ENCODE data around the gene ZFPM1. TPM values are rescaled to one million over a fixed set of nuclear protein-coding genes. Genes with fewer than 3 reads are reported as not detected.

The ZFPM1 gene
- total and polyA plus RNA-seq, 7 donors, result 0.43 to 2.9 (median 2.3) TPM

DNA sequence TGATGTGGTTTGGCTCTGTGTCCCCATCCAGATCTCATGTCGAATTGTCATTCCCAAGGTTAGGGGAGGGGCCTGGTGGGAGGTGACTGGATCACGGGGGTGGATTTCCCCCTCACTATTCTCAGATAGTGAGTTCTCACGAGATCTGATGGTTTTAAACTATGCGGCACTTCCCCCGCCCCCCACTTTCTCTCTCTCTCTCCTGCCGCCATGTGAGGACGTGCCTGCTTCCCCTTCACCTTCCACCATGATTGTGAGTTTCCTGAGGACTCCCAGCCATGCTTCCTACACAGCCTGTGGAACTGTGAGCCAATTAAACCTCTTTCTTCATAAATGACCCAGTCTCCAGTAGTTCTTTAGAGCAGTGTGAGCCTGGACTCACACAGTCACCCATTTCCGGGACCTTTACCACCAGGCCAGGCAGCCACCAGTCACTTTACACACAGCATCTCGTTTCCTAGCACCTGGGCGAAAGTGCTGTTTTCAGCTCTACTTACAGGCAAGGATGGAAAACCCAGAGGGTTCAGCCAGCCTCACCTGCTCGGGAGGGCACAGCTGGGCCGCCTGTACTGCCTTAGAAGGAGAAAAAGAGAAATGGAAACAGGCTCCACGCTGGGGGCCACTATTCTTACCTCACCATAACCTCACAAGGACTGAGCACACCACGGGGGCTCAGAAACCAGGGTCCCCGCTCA lies 103.4 kb downstream of the ZFPM1 start:
- intact Hi-C loops (cut with DNase I), result no loop called here
- DNase-seq (no peak), ATAC-seq (no peak)
- H3K36me3 ChIP-seq (ENCODE audit: insufficient read depth in 1 of 2, low read depth in 1 of 2), result no peaks in the 10 kb centered on the region
- H3K27ac ChIP-seq, result no peak overlapping the region
- WGBS, 3 donors, result 70 to 79% (median 77%) methylated on average over 12 to 15 of the region's 15 CpGs
- TF ChIP-seq, protein P1, sequence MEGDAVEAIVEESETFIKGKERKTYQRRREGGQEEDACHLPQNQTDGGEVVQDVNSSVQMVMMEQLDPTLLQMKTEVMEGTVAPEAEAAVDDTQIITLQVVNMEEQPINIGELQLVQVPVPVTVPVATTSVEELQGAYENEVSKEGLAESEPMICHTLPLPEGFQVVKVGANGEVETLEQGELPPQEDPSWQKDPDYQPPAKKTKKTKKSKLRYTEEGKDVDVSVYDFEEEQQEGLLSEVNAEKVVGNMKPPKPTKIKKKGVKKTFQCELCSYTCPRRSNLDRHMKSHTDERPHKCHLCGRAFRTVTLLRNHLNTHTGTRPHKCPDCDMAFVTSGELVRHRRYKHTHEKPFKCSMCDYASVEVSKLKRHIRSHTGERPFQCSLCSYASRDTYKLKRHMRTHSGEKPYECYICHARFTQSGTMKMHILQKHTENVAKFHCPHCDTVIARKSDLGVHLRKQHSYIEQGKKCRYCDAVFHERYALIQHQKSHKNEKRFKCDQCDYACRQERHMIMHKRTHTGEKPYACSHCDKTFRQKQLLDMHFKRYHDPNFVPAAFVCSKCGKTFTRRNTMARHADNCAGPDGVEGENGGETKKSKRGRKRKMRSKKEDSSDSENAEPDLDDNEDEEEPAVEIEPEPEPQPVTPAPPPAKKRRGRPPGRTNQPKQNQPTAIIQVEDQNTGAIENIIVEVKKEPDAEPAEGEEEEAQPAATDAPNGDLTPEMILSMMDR (IDR thresholded peaks at IDR 0.05), result no peak
- peaks cover 5% of the 10 kb centered on the region for H3K4me1 ChIP-seq
- H3K4me3 ChIP-seq, result no peak overlapping the region
- no peaks in the 10 kb centered on the region for H3K9me3 ChIP-seq
- H3K27me3 ChIP-seq (ENCODE audit: insufficient read depth in 3 of 3, low read length in 2 of 3), result peaks cover 0 to 28% (median 8%) of the 10 kb centered on the region in 3 donors

DNA sequence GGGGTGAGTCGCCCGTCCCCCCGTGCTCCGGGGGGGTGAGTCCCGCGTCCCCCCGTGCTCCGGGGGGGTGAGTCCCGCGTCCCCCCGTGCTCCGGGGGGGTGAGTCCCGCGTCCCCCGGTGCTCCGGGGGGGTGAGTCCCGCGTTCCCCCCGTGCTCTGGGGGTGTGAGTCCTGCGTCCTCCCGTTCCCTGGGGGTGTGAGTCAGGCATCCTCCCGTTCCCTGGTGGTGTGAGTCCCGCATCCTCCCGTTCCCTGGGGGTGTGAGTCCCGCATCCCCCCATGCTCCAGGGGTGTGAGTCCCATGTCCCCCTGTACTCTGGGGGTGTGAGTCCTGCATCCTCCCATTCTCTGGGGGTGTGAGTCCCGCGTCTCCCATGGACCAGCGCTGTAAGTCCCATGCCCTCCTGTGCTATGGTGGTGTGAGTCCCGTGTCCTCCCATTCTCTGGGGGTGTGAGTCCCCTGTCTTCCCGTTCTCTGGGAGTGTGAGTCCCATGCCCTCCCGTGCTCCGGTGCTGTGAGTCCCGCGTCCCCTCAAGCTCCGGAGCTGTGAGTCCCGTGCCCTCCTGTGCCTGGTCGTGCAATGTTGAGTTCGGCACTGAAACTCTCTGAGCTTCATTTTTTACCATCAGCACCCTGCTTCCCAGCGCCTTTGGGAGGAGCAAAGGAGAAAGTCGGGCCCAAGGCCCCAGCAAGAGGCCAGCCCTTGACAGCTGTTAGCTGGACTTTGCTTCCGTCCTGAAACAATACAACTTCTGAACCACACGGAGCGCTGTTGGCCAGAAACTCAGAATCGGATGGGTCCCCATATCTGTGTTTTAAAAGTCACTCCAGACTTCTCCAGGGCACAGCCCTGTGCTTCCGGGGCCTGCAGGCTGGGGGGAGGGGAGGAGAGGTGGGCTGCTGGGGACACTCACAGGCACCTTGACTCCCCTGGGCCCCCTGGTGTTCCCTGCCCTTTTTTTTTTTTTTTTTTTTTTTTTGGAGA lies 105.7 kb downstream of the ZFPM1 start:
- Histone ChIP-seq H3K27me3 (ENCODE audit: insufficient read depth in 3 of 3, low read length in 2 of 3) (peaks cover 0 to 17% (median 8%) of the 10 kb centered on the region in 3 donors), H3K27ac (no peak overlapping the region), H3K4me1 (peaks cover 5% of the 10 kb centered on the region), H3K36me3 (ENCODE audit: insufficient read depth in 1 of 2, low read depth in 1 of 2) (no peaks in the 10 kb centered on the region), H3K4me3 (no peak overlapping the region), H3K9me3 (no peaks in the 10 kb centered on the region)
- TF ChIP-seq, protein P1 (IDR thresholded peaks at IDR 0.05), result peak; percentile 47
- intact Hi-C loops (cut with DNase I), result no loop called here
- WGBS, 3 donors, result 12 to 42% (median 20%) methylated on average over 21 to 44 of the region's 45 CpGs
- peak; percentile 70 to 83 (median 78) for ATAC-seq
- peak; percentile 79 to 87 for DNase-seq

DNA sequence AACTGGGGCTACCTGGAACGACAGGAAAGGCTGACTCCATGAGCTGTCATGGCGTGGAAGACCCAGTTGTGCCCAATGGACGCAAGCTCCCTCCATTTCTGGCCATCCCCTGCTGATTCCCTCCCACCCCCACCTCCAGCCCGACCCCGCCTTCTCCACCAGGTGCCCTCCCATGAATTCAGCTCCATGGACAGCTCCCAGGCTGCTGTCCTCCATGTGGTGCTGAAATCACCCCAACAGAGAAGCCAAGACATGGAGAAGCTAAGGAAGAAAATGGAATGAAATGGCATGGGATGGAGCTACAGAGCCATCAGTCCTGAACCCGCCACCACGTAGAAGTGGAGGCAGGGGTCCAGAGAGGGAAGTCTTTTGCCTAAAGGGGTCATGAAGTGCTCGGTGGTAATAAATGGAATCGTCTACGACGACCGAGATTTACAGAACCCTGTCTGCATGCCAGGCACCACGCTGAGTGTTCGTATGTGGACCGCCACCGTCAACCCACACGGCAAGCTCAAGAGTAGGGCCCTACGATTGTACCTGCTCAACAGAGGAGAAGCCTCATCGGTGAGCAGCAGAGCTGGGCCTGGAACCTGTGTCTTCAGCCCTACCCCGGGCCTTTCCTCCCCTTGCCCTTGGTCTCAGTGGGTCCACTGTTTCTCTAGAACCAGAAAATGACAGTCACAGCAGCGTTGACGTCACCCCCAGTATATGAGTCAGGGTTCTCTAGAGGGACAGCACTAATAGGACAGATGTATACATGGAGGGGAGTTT lies 107.8 kb downstream of the ZFPM1 start:
- DNase-seq, result no peak
- Histone ChIP-seq H3K4me1 (peaks cover 5% of the 10 kb centered on the region), H3K27me3 (ENCODE audit: insufficient read depth in 3 of 3, low read length in 2 of 3) (peaks cover 0 to 7% (median 3%) of the 10 kb centered on the region in 3 donors), H3K9me3 (no peaks in the 10 kb centered on the region), H3K36me3 (ENCODE audit: insufficient read depth in 1 of 2, low read depth in 1 of 2) (no peaks in the 10 kb centered on the region), H3K27ac (no peak overlapping the region), H3K4me3 (no peak overlapping the region)
- WGBS, 3 donors, result 53 to 67% (median 61%) methylated on average over 22 of the region's 22 CpGs
- TF ChIP-seq, protein P1 (IDR thresholded peaks at IDR 0.05), result no peak
- intact Hi-C loops (cut with DNase I), result loop anchor here (2.0 to 10.0 kb wide), 2 partner anchors 116 to 366 kb away; no protein-coding TSS in a partner anchor
- ATAC-seq, result no peak

DNA sequence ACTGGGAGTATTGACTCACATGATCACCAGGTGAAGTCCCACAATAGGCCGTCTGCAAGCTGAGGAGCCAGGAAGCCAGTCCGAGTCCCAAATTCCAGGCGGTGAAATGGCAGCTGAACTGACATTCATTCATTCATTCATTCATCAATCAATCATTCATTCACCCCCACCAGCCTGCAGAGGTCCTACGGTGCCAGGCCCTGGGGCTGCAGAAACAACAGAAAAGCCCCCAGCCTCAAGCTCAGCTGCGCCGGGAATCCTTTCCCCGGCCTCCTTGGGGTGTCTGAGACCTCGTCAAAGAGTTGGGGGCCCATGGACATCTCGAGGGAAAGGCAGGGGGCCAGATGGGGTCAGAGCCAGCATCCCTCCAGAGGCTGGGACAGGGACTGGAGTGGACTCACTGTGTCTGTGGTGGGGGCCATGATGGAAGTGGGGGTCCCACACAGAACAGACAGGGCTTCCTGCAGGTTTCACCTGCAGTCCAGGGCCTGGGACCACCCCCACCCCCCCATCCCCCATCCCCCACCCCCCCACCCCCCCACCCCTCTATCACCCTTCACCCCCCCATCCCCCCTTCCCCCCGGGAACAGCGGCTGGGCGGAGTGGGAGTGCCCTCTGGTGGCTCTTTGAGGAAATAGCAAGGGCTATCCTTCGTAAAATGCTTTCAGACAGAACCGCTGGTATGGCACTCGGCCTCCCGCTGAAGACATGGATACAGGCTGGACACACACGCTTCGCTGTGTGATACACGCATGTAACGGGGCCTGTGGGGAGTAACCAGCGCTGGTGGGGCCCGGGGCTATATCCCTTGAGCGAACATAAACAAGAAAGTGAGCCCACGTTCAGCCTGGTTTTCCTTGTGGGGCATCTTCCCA lies 108.6 kb downstream of the ZFPM1 start:
- peaks cover 5% of the 10 kb centered on the region for H3K4me1 ChIP-seq
- H3K27ac ChIP-seq, result no peak overlapping the region
- DNase-seq, result peak; percentile 33 to 68
- intact Hi-C loops (cut with DNase I), result loop anchor here (1.0 to 10.0 kb wide), 3 partner anchors 117 to 367 kb away; no protein-coding TSS in a partner anchor
- H3K36me3 ChIP-seq (ENCODE audit: insufficient read depth in 1 of 2, low read depth in 1 of 2), result no peaks in the 10 kb centered on the region
- TF ChIP-seq, protein P1 (IDR thresholded peaks at IDR 0.05), result peak; percentile 60
- no peaks in the 10 kb centered on the region for H3K9me3 ChIP-seq
- ATAC-seq, result peak; percentile 43 to 78 (median 61)
- 25 to 29% (median 25%) methylated on average over 20 to 24 of the region's 24 CpGs for WGBS, 3 donors
- H3K4me3 ChIP-seq, result no peak overlapping the region
- H3K27me3 ChIP-seq (ENCODE audit: insufficient read depth in 3 of 3, low read length in 2 of 3), result peaks cover 0 to 4% (median 0%) of the 10 kb centered on the region in 3 donors
